ENCODE measurements around the gene HTT.

GRCh38 chr4:3034231-3034630 lies 40.2 kb upstream of the HTT start:
- TF ChIP-seq CBX3 (IDR thresholded peaks at IDR 0.05; ENCODE audit: borderline replicate concordance, low read depth) (no peak), SREBF1 (IDR thresholded peaks at IDR 0.05; ENCODE audit: low read length) (no peak), NFYB (IDR thresholded peaks at IDR 0.05; ENCODE audit: insufficient read depth, low read depth, low read length) (no peak), POLR2A (IDR thresholded peaks at IDR 0.05; ENCODE audit: low read depth, low read length) (no peak), ZNF592 (IDR thresholded peaks at IDR 0.05) (no peak), YY1 (IDR thresholded peaks at IDR 0.05; ENCODE audit: low read depth, low read length) (no peak), CTCF (IDR thresholded peaks at IDR 0.05 in 2 of 3, conservative IDR thresholded peaks at IDR 0.05 in 1 of 3; ENCODE audit: control insufficient read depth in 2 of 3, extremely low read depth in 1 of 3, insufficient read depth in 1 of 3, low read depth in 3 of 3, low read length in 3 of 3) (no peak), BMI1 (IDR thresholded peaks at IDR 0.05; ENCODE audit: borderline replicate concordance) (no peak), HDAC2 (IDR thresholded peaks at IDR 0.05) (no peak), SRF (IDR thresholded peaks at IDR 0.05; ENCODE audit: low read depth in 2 of 2, low read length in 2 of 2) (no peak), SUZ12 (IDR thresholded peaks at IDR 0.05; ENCODE audit: unreplicated experiment) (no peak), BRCA1 (IDR thresholded peaks at IDR 0.05; ENCODE audit: low read depth, low read length) (no peak)

Measured in GM12878 (cell line).